SK-N-SH (cell line): ENCODE data around the gene SCN8A. TPM values are rescaled to one million over a fixed set of nuclear protein-coding genes. Genes with fewer than 3 reads are reported as not detected.

Source experiments
- CTCF ChIA-PET: fragments of 300-600, 350-600 bp; formaldehyde crosslinking; extraction: SDS; loops from one replicate; lab custom pipeline; 2021; lab: Yijun Ruan, JAX
- POLR2A ChIA-PET: fragments of 350-600 bp; sonication (Branson Sonifier 250); formaldehyde crosslinking; extraction: SDS; loops from one replicate; lab custom pipeline; 2020; ENCODE audit warnings: antibody characterized with exemption, inconsistent platforms; lab: Yijun Ruan, JAX
- DNase-seq: peaks from one replicate; pipeline ENCODE4 v3.0.0; 2012
- H2AFZ ChIP-seq: fragments of 200-600 bp; sonication (generic); 2 replicates; pipeline ENCODE4 v1.8.1; 2016; ENCODE audit warnings: antibody characterized with exemption, mild to moderate bottlenecking, low read depth
- H3F3A ChIP-seq: fragments of 200-600 bp; sonication (generic); replicated peaks from 2 replicates; pipeline ENCODE3; 2016; ENCODE audit warnings: antibody characterized with exemption, mild to moderate bottlenecking; ENCODE audit not compliant: insufficient read depth
- H3K27ac ChIP-seq, 2 experiments: fragments of 200-500 bp in 1 of 2; fragments of 200-600 bp in 1 of 2; sonication (Bioruptor generic) in 1 of 2; sonication (generic), shearing (Covaris generic) in 1 of 2; 2 replicates each; pipeline versions ENCODE4 v1.5.1 to v1.6.1; 2014 to 2016; ENCODE audit warnings: low read depth in 2 of 2, inconsistent platforms in 1 of 2, low read length in 1 of 2, mild to moderate bottlenecking in 1 of 2, mixed read lengths in 1 of 2
- H3K27me3 ChIP-seq: fragments of 200-600 bp; sonication (generic), shearing (Covaris generic); 2 replicates; pipeline ENCODE4 v1.6.1; 2016; ENCODE audit warnings: mixed run types; ENCODE audit not compliant: insufficient read depth
- H3K36me3 ChIP-seq, 2 experiments: fragments of 200-500 bp in 1 of 2; fragments of 200-600 bp in 1 of 2; sonication (Bioruptor generic) in 1 of 2; sonication (generic) in 1 of 2; replicated peaks in 1 of 2; 2 replicates each; pipeline versions ENCODE3 to v1.5.1; 2014 to 2016; ENCODE audit warnings: low read length in 1 of 2, mild to moderate bottlenecking in 1 of 2; ENCODE audit not compliant: insufficient read depth in 2 of 2, control insufficient read depth in 1 of 2
- H3K4me1 ChIP-seq, 2 experiments: fragments of 200-500 bp in 1 of 2; fragments of 200-600 bp in 1 of 2; sonication (Bioruptor generic) in 1 of 2; sonication (generic), shearing (Covaris generic) in 1 of 2; 2 replicates each; pipeline versions ENCODE4 v1.5.1 to v1.6.1; 2014 to 2016; ENCODE audit warnings: low read depth in 1 of 2, low read length in 1 of 2, mixed run types in 1 of 2; ENCODE audit not compliant: insufficient read depth in 2 of 2, control insufficient read depth in 1 of 2
- H3K4me2 ChIP-seq: fragments of 200-600 bp; sonication (generic), shearing (Covaris generic); 2 replicates; pipeline ENCODE4 v1.6.1; 2017; ENCODE audit warnings: mixed run types
- H3K4me3 ChIP-seq, 2 experiments: fragments of 200-500 bp in 1 of 2; fragments of 200-600 bp in 1 of 2; sonication (Bioruptor generic) in 1 of 2; sonication (generic), shearing (Covaris generic) in 1 of 2; 2 replicates each; pipeline versions ENCODE4 v1.5.1 to v1.8.1; 2014 to 2016; ENCODE audit warnings: low read depth in 2 of 2, inconsistent platforms in 1 of 2, low read length in 1 of 2, mild to moderate bottlenecking in 1 of 2, mixed read lengths in 1 of 2, moderate library complexity in 1 of 2
- H3K79me2 ChIP-seq: fragments of 200-600 bp; sonication (generic); 2 replicates; pipeline ENCODE4 v1.8.1; 2017; ENCODE audit warnings: mild to moderate bottlenecking; ENCODE audit not compliant: insufficient read depth
- H3K9ac ChIP-seq: fragments of 200-600 bp; sonication (generic); 2 replicates; pipeline ENCODE4 v1.6.1; 2017; ENCODE audit warnings: mixed run types
- H3K9me2 ChIP-seq: fragments of 200-600 bp; sonication (generic); 2 replicates; pipeline ENCODE4 v1.6.1; 2017; ENCODE audit warnings: mixed run types
- H3K9me3 ChIP-seq: fragments of 200-600 bp; sonication (generic); 2 replicates; pipeline ENCODE4 v1.6.1; 2017; ENCODE audit warnings: mixed run types, mild to moderate bottlenecking, moderate library complexity
- H4K20me1 ChIP-seq: fragments of 200-600 bp; sonication (generic); 2 replicates; pipeline ENCODE4 v1.6.1; 2017; ENCODE audit warnings: mild to moderate bottlenecking, mixed run types; ENCODE audit not compliant: insufficient read depth
- CHD2 ChIP-seq: fragments of 150-350 bp; IDR thresholded peaks from 2 replicates; pipeline ENCODE4 v1.6.1; 2018; ENCODE audit warnings: low read length; ENCODE audit not compliant: partially characterized antibody
- ELF1 ChIP-seq: IDR thresholded peaks from 2 replicates; pipeline ENCODE4 v1.4.0; 2012
- EP300 ChIP-seq, 2 experiments: IDR thresholded peaks; 2 replicates each; pipeline versions ENCODE4 v1.4.0 to v1.6.1; 2012; ENCODE audit warnings: borderline replicate concordance in 1 of 2, low read depth in 1 of 2, low read length in 1 of 2
- EZH2phosphoT487 ChIP-seq: fragments of 200-600 bp; sonication (generic); IDR thresholded peaks from 2 replicates; pipeline ENCODE4 v1.6.1; 2017; ENCODE audit warnings: low read depth, mixed run types, mild to moderate bottlenecking, antibody characterized with exemption, moderate library complexity, borderline replicate concordance
- FOXM1 ChIP-seq: IDR thresholded peaks from 2 replicates; pipeline ENCODE4 v1.4.0; 2012; ENCODE audit warnings: low read depth, mild to moderate bottlenecking
- GABPA ChIP-seq: IDR thresholded peaks from 2 replicates; pipeline ENCODE4 v1.4.0; 2012; ENCODE audit warnings: low read depth, mild to moderate bottlenecking
- MXI1 ChIP-seq: IDR thresholded peaks from 2 replicates; pipeline ENCODE4 v1.6.1; 2012; ENCODE audit warnings: mild to moderate bottlenecking, low read depth, low read length, improper control_type of control experiment
- NFIC ChIP-seq: IDR thresholded peaks from 2 replicates; pipeline ENCODE4 v1.4.0; 2012; ENCODE audit warnings: borderline replicate concordance
- NRF1 ChIP-seq: IDR thresholded peaks from 2 replicates; pipeline ENCODE4 v1.6.1; 2012; ENCODE audit warnings: low read depth, mild to moderate bottlenecking, low read length
- RAD21 ChIP-seq: IDR thresholded peaks from 2 replicates; pipeline ENCODE4 v1.6.1; 2012; ENCODE audit warnings: mild to moderate bottlenecking, low read length
- RCOR1 ChIP-seq: fragments of 150-350 bp; IDR thresholded peaks from 2 replicates; pipeline ENCODE4 v1.6.1; 2017; ENCODE audit warnings: antibody characterized with exemption, low read length
- RXRA ChIP-seq: IDR thresholded peaks from 2 replicates; pipeline ENCODE4 v1.4.0; 2012; ENCODE audit warnings: low read depth, mild to moderate bottlenecking, borderline replicate concordance
- SIN3A ChIP-seq: IDR thresholded peaks from 2 replicates; pipeline ENCODE4 v1.6.1; 2012; ENCODE audit warnings: low read depth, mild to moderate bottlenecking, low read length, moderate library complexity, borderline replicate concordance
- SMC3 ChIP-seq: IDR thresholded peaks from 2 replicates; pipeline ENCODE4 v1.6.1; 2012; ENCODE audit warnings: low read depth, low read length, improper control_type of control experiment
- TAF1 ChIP-seq: IDR thresholded peaks from 2 replicates; pipeline ENCODE4 v1.6.1; 2012; ENCODE audit warnings: low read depth, mild to moderate bottlenecking, low read length, moderate library complexity, borderline replicate concordance
- TEAD4 ChIP-seq: IDR thresholded peaks from 2 replicates; pipeline ENCODE4 v1.4.0; 2012; ENCODE audit warnings: mild to moderate bottlenecking, borderline replicate concordance; ENCODE audit not compliant: insufficient read depth
- YY1 ChIP-seq: IDR thresholded peaks from 2 replicates; pipeline ENCODE4 v1.4.0; 2012; ENCODE audit warnings: low read depth, mild to moderate bottlenecking
- WGBS: methylation state at CpG from one replicate; pipeline ENCODE4 v1.1.6; 2017; ENCODE audit warnings: low lambda C conversion rate; 5-methylcytosine and 5-hydroxymethylcytosine counted together
- polyA plus RNA-seq, 3 experiments: library from polyadenylated mRNA; depleted of rRNA; stranded (reverse); fragments of >200 nt; gene quantifications; 2 replicates each; pipeline ENCODE4 v1.2.3, GENCODE V29; 2012
- TF ChIP-seq, protein P1 (sequence below): IDR thresholded peaks from 2 replicates; pipeline ENCODE4; 2012
- TF ChIP-seq, protein P2 (sequence below): fragments of 150-350 bp; IDR thresholded peaks from 2 replicates; pipeline ENCODE4 v1.6.1; 2017; ENCODE audit warnings: antibody characterized with exemption, low read length, low read depth, borderline replicate concordance
- TF ChIP-seq, protein P3 (sequence below): fragments of 150-350 bp; IDR thresholded peaks from 2 replicates; pipeline ENCODE4 v1.6.1; 2016; ENCODE audit warnings: mild to moderate bottlenecking, low read depth, low read length

The SCN8A gene
- polyA plus RNA-seq, 1 of the 3 experiments (the other 2 are of a cell fraction), result 7.1 TPM

DNA sequence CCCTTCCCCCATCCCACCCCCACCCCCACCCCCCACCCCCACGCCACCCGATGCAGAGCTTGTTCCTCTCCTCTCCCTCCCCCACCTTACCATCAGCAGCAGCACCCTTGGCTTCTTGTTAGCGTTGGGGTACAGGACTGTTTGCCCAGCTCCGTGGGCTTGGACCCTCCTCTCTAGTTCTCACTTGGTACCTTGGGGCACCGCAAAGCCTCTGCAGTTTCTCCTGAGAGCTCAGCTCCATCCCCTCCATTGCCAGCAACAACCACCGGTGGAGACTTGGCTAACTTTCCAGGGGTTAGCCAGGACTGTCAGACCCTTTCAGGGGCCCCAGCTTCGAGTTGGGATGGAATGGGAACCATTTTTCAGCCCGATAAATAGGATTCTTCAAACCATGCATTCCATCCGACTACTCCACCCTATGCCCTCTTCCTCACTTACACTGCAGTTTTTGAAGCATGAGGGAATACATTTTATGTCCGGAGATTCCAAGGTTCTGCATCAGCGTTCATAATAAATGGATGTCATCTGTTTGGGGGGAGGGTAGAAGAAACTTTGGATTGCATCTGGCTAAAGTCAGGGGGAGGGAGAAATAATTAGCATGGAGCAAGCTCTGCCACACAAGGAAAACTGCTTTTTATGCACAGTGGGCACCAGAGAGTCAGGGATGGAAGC, 1.1 kb downstream of the SCN8A start (continued):
- TF ChIP-seq EZH2phosphoT487, result no peak
- TF ChIP-seq, protein P1, sequence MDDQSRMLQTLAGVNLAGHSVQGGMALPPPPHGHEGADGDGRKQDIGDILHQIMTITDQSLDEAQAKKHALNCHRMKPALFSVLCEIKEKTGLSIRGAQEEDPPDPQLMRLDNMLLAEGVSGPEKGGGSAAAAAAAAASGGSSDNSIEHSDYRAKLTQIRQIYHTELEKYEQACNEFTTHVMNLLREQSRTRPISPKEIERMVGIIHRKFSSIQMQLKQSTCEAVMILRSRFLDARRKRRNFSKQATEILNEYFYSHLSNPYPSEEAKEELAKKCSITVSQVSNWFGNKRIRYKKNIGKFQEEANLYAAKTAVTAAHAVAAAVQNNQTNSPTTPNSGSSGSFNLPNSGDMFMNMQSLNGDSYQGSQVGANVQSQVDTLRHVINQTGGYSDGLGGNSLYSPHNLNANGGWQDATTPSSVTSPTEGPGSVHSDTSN, result peak; percentile 86
- no peak for TF ChIP-seq MXI1
- TF ChIP-seq GABPA, result no peak
- TF ChIP-seq, protein P2, sequence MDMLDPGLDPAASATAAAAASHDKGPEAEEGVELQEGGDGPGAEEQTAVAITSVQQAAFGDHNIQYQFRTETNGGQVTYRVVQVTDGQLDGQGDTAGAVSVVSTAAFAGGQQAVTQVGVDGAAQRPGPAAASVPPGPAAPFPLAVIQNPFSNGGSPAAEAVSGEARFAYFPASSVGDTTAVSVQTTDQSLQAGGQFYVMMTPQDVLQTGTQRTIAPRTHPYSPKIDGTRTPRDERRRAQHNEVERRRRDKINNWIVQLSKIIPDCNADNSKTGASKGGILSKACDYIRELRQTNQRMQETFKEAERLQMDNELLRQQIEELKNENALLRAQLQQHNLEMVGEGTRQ, result no peak
- no peak for TF ChIP-seq ELF1
- no peak for TF ChIP-seq NRF1
- peak; percentile 20; the same call in 1 of the 2 replicates for TF ChIP-seq SIN3A
- TF ChIP-seq, protein P3, sequence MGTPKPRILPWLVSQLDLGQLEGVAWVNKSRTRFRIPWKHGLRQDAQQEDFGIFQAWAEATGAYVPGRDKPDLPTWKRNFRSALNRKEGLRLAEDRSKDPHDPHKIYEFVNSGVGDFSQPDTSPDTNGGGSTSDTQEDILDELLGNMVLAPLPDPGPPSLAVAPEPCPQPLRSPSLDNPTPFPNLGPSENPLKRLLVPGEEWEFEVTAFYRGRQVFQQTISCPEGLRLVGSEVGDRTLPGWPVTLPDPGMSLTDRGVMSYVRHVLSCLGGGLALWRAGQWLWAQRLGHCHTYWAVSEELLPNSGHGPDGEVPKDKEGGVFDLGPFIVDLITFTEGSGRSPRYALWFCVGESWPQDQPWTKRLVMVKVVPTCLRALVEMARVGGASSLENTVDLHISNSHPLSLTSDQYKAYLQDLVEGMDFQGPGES, result no peak
- peak; percentile 64; the same call in 1 of the 2 replicates for TF ChIP-seq TEAD4
- TF ChIP-seq CHD2, result no peak
- TF ChIP-seq TAF1, result no peak
- TF ChIP-seq YY1, result peak; percentile 34; the same call in 1 of the 2 replicates
- no peak for TF ChIP-seq SMC3
- no peak for TF ChIP-seq RXRA
- TF ChIP-seq RAD21, result no peak
- no peak for TF ChIP-seq RCOR1

DNA sequence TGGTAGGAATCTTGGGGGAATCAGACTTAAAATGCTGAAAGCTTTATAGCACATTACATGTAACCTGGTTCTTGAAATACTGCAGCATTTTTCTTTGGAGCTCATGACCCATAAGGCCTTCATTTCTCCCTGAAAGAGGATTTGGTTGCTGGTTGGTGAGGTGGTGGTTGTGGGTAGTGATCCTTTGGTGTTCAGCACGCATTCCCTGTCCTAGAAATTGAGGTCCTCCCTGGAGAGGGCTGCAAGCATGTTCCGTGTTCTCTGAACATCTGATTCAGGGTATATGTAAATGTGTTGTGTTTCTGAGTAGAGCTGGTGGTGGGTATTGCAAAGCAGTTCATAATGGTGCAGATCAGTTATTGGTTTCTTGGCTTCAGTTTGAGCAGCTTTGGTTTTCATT, 2.0 kb downstream of the SCN8A start:
- Histone ChIP-seq H3K4me2 (peak overlapping the region; percentile 93), H3F3A (peaks cover 13% of the 10 kb centered on the region), H2AFZ (no peak overlapping the region), H3K4me1 (peaks cover 0 to 16% of the 10 kb centered on the region in 2 experiments; a peak in 2 of 4 replicates), H3K9me3 (no peaks in the 10 kb centered on the region), H3K4me3 (peak overlapping the region; percentile 67 to 93; a peak in 2 of 4 replicates), H3K36me3 (peaks cover 6 to 18% of the 10 kb centered on the region in 2 experiments), H3K27me3 (no peaks in the 10 kb centered on the region), H3K9ac (no peak overlapping the region), H4K20me1 (peaks cover 56% of the 10 kb centered on the region), H3K79me2 (peaks cover 76% of the 10 kb centered on the region), H3K27ac (peak overlapping the region in 1 of 2 experiments; percentile 90; a peak in 3 of 4 replicates), H3K9me2 (no peaks in the 10 kb centered on the region)
- POLR2A ChIA-PET, result interaction anchor here (0.5 to 0.6 kb wide), 2 partner anchors 152 to 219 kb away, joined by 3 to 4 read pairs; no protein-coding TSS in a partner anchor
- CTCF ChIA-PET, result interaction anchor here (0.7 to 2.8 kb wide), 9 partner anchors 62 to 282 kb away, joined by 3 to 10 read pairs (median 4); partner anchors contain the start of gene SLC4A8
- no peak for DNase-seq
- TF ChIP-seq NFIC (no peak), EP300 (IDR thresholded peaks at IDR 0.05; ENCODE audit: borderline replicate concordance in 1 of 2, low read depth in 1 of 2, low read length in 1 of 2) (no peak), FOXM1 (no peak)
- WGBS, result 100% methylated on average over 2 of the region's 2 CpGs
